GM21390 (cell line): ENCODE results near the gene ATF7.

Experiments
- ATAC-seq: cut with Tn5 transposase; IDR thresholded peaks from one replicate; pipeline ENCODE4 v1.9.1; 2021; ENCODE audit not compliant: unreplicated experiment

ATF7 gene

DNA sequence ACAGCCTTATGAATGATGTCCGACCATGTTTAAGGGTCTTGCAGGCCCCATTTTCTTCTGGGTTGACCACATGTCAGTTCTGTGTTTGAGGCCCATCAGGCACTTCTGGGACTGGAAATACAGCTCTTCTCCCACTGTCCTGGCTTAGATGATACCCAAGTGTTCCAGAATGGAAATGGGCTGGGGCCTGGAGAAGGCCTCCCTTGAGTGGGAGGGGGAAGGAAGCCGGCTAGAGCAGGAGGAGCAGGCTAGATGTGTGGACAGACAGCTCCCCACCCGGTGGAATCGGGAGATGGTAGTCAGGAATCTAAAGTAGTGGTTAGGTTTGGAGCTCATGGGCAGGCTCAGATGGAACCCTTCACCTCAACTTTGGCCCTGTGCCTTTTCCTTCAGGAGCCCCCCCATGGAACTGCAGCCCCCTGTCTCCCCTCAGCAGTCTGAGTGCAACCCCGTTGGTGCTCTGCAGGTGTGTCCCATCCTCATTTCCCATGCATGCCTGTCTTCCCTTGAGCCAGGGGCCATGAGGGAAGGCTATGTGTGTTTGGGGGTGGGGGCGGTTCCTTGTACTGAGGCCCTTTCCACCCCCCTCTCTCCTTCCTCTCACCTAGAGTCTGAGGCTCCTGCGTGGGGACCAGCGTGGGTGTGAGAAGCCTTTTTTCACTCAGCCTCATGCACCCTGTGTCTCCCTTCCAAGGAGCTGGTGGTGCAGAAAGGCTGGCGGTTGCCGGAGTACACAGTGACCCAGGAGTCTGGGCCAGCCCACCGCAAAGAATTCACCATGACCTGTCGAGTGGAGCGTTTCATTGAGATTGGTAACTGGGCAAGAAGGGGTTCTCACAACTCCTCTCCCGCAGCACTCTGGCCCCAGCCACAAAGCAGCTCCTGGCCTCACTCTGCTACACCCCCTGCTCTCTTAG is 121.9 kb downstream of the ATF7 start:
- no peak for ATAC-seq

DNA sequence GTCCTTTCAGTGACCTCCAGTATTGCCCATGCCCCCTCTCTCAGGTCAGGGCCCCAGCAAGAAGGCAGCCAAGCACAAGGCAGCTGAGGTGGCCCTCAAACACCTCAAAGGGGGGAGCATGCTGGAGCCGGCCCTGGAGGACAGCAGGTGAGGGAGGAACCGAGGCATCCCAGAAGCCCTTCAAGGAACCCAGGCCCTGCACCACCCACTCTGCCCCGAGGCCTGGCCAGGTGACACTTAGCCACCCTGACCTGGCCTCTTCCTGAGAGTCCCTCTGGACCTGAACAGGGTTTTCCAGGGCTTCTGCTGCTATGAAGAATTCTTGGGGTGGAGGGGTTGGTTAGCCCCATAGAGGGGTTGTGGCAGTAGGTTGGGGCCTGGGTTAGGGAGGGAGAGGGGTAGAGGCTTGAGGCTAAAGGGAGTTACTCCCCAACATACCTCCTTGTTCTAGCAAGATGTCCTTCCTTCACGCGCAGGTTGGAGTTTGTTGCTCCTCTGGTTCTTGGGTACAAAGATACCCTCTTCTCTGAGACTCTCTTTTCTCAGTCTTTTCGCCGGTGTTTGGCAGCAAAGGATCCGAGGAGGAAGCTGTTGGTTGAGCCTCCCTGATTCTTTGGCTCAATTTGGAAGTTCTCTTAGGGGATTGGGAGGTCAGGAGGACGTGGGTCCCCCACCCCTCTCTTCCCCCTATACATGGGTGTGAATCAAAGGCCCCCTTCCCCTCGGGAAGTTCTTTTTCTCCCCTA is 123.0 kb downstream of the ATF7 start:
- ATAC-seq, result no peak

- no peak for ATAC-seq
Observed at GRCh38 chr12:53502331-53502730, 123.9 kb downstream of the ATF7 start.

- ATAC-seq, result no peak
Observed at GRCh38 chr12:53501615-53502181, 124.5 kb downstream of the ATF7 start.

DNA sequence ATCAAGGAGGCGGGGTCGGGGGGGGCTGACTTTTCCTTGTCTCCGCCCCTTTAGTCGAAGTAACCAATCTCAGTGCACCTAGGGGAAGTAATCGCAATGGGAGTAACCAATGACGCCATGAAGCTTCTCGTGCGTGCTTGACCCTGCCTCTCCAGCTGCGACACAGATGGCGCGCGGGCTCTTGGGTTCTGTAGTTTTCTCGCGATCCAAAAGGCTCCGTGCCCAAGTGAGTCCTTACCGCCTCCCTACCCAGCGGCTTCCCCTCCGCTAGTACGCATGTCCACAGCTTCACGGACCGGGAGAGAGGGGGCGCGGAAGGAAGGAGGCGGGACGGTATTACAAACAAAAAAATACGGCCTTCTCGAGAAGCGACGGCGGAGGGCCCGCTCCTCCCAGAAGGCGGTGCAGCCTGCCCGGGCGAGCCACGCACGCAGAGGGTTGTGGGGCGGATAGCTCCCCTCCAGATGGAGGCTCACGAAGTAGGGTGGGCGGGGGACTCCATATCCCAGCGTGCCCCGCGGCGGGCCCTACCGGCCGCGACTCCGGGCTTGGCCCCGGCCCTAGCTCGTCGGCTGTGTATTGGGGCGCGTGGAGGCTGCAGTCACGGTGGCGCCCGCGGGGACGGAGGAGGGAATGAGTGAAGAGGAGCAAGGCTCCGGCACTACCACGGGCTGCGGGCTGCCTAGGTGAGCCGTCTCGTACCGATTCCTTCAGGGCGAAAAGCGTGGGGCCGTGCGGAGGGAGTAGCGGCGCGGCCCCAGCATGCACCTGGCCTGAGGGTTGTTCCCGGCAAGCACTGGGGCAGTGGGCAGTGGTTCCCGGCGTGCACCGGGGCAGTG is 125.2 kb downstream of the ATF7 start, which contains the start of gene TARBP2:
TARBP2 (plus strand) TSS at position 508 of the 839 bp plus-strand sequence; CDS start at position 634, 126 bp downstream.
- peak; percentile 74 for ATAC-seq

DNA sequence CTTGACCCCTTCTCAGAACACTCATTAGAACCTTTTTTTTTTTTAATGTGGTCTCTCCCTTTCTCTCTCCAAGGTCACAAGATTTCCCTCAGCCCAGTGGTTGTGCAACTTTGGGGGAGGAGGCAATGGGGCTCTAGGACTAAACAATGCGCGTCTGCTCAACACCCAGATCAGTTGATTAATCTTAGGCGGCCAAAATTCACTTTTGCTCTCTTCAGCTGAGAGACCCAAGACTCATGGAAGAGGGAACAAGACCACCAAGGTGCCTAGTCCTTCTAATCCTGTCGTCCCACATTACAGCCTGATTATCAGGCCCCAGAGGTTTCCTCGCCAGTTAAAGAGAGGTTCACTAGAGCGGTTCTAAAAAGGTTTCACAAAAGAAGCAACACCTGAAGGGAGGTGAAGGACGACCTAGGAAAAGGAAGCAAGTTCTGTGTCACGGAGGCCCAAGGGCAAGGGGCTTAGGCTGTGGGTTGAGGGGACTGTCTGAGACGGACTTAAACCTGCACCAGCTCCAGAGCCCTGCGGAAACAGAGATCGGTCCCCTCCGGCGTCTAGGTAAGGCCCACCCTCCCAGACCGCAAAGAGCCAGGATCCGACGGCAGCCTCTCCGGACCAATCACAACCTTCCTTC is 125.9 kb downstream of the ATF7 start:
- ATAC-seq, result no peak

GRCh38 chr12:53499266-53500141 is 126.7 kb downstream of the ATF7 start, which contains the start of gene MAP3K12:
MAP3K12 (minus strand) TSS chr12:53499458; CDS start chr12:53487391, 12,067 bp downstream.
- ATAC-seq, result no peak

DNA sequence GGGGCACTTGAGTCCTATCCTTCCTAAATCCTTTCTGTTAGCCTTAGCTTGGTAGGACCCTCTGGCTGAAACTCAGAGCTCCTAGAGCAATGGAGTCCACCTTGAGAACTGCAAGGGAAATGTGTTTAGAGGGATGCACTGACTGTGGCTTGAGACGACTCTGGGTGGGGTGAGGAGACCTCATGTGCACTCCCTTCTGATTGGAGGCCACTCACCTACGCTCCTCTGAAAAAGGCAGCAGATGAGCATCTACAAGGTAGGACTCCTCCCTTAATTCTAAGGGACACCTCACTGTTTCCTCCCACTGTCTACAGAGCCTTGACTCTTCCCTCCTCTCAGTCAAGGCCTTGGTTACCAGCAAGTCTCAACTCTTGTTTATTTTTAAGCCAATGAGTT is 127.9 kb downstream of the ATF7 start:
- ATAC-seq, result no peak

DNA sequence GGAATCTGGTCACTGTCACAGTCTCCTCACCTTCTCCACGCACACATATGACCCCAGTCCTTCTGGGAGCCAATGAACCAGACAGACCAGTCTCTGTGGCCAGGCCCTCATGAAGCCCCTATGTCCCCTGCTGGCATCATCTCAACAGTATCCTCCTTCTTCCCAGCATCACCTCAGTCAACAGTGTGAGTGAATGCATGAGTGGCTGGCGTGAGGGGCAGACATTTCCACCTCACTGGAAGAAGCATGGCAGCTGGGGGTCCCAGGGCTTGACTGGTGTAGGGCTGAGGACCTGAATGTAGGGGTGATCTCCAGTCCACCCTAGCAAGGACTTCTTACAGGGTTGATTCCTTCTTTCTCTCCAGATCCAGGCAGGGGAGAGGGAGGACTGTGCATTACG is 128.7 kb downstream of the ATF7 start:
- ATAC-seq, result no peak

DNA sequence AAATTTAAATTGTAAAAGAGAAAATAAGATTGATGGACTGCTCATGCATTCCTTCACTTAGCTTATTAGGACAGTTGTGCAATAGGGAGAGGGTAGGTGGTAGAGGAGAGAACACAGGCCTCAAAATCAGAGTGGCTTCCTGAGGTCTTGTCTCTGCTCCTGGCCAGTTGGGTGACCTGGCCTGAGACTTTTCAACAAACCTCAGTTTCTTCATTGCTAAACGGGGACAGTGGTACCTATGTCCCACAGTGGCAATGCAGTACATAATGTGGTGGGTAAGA is 129.5 kb downstream of the ATF7 start:
- ATAC-seq, result no peak

GRCh38 chr12:53495903-53496751 is 130.1 kb downstream of the ATF7 start:
- no peak for ATAC-seq

GRCh38 chr12:53493610-53494391 is 132.4 kb downstream of the ATF7 start:
- no peak for ATAC-seq

DNA sequence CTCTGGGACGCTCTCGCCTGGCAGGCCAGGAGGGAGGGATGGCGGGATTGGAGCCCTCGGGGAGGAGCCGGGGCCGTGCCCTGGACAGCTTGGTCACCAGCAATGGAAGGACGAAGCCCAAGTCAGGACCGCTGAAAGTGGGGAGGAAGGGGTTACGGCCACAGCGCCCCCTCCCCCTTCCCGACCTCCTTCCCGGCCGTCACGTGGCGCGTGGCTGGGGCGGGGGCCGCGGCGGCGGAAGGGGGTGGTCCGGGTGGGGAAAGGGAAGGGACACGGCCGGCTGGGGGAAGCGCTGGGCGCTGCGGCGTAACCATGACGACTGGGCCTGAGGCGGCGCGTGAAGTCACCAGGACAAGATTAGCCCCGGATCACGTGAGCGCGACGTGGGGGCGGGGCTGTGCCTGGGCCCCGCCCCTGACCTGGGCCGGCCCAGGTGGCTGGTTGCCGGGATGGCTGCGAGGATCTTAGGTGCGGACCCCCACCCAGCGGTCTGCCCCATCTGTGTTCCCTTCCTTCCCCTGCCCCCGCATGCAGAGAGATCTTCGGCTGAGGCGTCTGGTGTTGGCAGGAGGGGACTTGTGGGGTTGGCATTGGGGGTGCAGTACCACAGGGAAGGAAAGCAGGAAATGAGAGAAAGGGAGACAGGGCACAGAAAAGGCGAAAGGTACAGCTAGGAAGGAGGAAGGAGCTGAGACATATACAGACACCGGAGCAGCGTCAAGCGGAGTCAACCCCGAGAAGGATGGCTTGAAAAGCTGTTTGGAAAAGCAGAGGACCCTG is 133.2 kb downstream of the ATF7 start:
- peak; percentile 90 for ATAC-seq

DNA sequence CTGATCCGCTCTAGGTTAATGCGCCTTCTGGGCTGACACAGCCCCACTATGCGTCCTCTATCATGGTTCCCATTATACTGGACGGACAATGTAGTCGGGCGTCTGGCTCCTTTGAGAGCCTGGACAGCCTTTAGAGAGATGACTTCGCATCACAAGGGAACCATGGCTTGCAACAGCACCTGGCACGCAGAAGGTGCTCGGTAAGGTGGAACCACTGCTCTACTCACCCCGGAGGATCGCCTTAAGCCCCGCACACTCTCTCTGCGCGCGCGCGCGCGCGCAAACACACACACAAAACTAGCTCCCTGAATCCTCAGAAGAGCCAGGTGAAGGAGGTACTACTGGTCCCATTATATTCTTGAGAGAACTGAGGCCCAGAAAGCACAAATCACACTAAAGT is 134.0 kb downstream of the ATF7 start:
- ATAC-seq, result no peak

DNA sequence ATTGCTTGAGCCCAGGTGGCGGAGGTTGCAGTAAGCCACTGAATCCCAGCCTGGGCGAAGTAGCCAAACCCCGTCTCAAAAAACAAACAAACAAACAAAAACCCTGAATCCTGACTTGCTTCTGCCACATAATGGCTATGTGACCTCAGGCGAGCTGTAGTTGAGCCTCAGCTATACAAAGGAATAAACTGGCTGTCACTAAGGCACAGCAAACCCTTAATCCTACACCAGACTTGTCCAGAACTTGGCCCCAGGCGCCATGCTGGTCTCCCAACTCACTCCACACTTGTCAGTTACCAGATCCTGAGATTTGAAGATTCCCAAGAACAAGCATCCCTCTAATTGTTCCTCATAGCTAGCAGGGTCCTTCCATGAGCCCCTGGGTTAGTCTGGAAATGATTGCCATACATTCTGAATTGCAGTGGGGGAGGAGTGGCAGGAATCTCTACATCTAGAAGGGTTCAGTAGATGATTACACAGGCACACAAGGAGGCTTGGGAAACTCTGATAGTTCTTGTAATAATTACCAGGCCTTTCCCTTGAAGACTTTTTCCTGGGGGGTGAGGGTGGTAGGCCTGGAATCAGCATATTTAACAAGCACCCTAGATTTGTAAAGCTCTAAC is 136.8 kb downstream of the ATF7 start:
- no peak for ATAC-seq

DNA sequence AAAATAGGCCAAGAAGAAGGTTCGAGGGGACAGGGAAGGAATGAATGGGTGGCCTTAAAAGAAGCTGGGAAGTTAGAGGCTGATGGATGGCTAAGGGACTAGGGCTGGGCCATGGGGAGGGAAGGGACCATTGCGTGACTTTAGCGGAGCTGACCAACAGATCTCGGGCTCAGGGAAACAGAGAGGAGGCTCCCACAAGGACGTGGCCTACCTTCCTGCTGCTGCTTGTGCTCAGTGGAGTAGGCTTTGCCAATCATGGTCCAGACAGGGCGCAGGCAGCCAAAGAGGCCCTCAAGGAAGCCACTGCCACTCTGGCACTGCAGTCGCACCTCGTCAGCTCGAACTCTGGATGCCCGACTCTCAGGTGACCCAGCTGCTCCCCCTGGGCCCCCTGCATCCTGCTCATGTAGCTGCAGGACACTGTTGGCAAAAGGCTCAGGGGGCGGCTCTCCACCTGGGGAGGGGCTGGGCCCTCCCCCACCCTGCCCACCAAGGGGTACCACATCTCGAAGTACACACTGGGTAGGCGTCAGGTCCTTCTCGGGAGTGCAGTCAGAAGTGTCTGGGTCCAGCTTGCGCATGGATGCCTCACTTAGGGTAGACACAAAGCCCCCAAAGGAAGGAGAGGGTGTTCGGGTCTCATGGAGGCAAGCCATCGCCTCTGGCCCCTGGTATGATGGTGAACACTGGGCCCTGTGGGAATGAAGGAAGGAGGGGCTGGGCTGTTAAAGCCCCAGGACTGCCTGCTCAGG is 139.3 kb downstream of the ATF7 start:
- no peak for ATAC-seq
